Astrocyte (in vitro differentiated cells and primary cell): ENCODE results near the gene EDIL3. TPM values are rescaled to one million over a fixed set of nuclear protein-coding genes. Genes with fewer than 3 reads are reported as not detected.

Experiments
- DNase-seq: peaks from one replicate; pipeline ENCODE4 v3.0.0-alpha.2; 2010; ENCODE audit warnings: low read depth
- FAIRE-seq: peaks from 2 replicates; lab custom pipeline; 2011; peaks lifted over from hg19 to GRCh38; lab: Jason Lieb, UNC
- H2AFZ ChIP-seq: 2 replicates; pipeline ENCODE4 v1.6.0; 2012; ENCODE audit warnings: low read depth, low read length, inconsistent platforms
- H3K27ac ChIP-seq: 2 replicates; pipeline ENCODE4 v1.5.1; 2011; ENCODE audit warnings: low read depth, low read length, inconsistent platforms
- H3K27me3 ChIP-seq: 2 replicates; pipeline ENCODE4 v1.6.0; 2011; ENCODE audit warnings: low read length, inconsistent platforms; ENCODE audit not compliant: insufficient read depth
- H3K36me3 ChIP-seq: 2 replicates; pipeline ENCODE4 v1.5.1; 2011; ENCODE audit warnings: low read length, inconsistent platforms; ENCODE audit not compliant: insufficient read depth
- H3K4me1 ChIP-seq: 2 replicates; pipeline ENCODE4 v1.5.1; 2011; ENCODE audit warnings: low read length, inconsistent platforms; ENCODE audit not compliant: insufficient read depth
- H3K4me2 ChIP-seq: 2 replicates; pipeline ENCODE4 v1.6.0; 2012; ENCODE audit warnings: low read length, inconsistent platforms
- H3K4me3 ChIP-seq: 2 replicates; pipeline ENCODE4 v1.5.1; 2011; ENCODE audit warnings: low read depth, mild to moderate bottlenecking, low read length, inconsistent platforms; ENCODE audit not compliant: insufficient read depth
- H3K79me2 ChIP-seq: 2 replicates; pipeline ENCODE4 v1.6.0; 2012; ENCODE audit warnings: mild to moderate bottlenecking, low read length, inconsistent platforms; ENCODE audit not compliant: insufficient read depth
- H3K9ac ChIP-seq: 2 replicates; pipeline ENCODE4 v1.6.0; 2012; ENCODE audit warnings: mild to moderate bottlenecking, low read length, inconsistent platforms
- H3K9me3 ChIP-seq: 2 replicates; pipeline ENCODE4 v1.5.1; 2012; ENCODE audit warnings: low read depth, mild to moderate bottlenecking, low read length, inconsistent platforms; ENCODE audit not compliant: insufficient read depth
- H4K20me1 ChIP-seq: 2 replicates; pipeline ENCODE4 v1.6.0; 2012; ENCODE audit warnings: low read length, inconsistent platforms; ENCODE audit not compliant: insufficient read depth
- H3K27ac Mint-ChIP-seq: one replicate; pipeline ENCODE4 v1.8.0; 2021; ENCODE audit warnings: mild to moderate bottlenecking, mixed read lengths; ENCODE audit not compliant: unreplicated experiment
- H3K27me3 Mint-ChIP-seq: one replicate; pipeline ENCODE4 v1.8.0; 2021; ENCODE audit warnings: low read depth, mixed read lengths; ENCODE audit not compliant: unreplicated experiment
- H3K36me3 Mint-ChIP-seq: one replicate; pipeline ENCODE4 v1.8.0; 2021; ENCODE audit warnings: low read depth, mixed read lengths; ENCODE audit not compliant: unreplicated experiment
- H3K4me1 Mint-ChIP-seq: one replicate; pipeline ENCODE4 v1.8.0; 2021; ENCODE audit warnings: low read depth, mixed read lengths; ENCODE audit not compliant: unreplicated experiment
- H3K4me3 Mint-ChIP-seq: one replicate; pipeline ENCODE4 v1.8.0; 2021; ENCODE audit warnings: mild to moderate bottlenecking, moderate library complexity, mixed read lengths; ENCODE audit not compliant: unreplicated experiment
- H3K9me3 Mint-ChIP-seq: one replicate; pipeline ENCODE4 v1.8.0; 2021; ENCODE audit warnings: mild to moderate bottlenecking, mixed read lengths; ENCODE audit not compliant: unreplicated experiment
- CTCF ChIP-seq: IDR thresholded peaks from 2 replicates; pipeline ENCODE4 v1.5.1; 2011; ENCODE audit warnings: low read depth, mild to moderate bottlenecking, inconsistent platforms, low read length, moderate library complexity; ENCODE audit not compliant: insufficient read depth
- EZH2 ChIP-seq: IDR thresholded peaks from 2 replicates; pipeline ENCODE4 v1.6.1; 2012; ENCODE audit warnings: mild to moderate bottlenecking, low read length, inconsistent platforms; ENCODE audit not compliant: insufficient read depth
- total RNA-seq: library from RNA; stranded (reverse); gene quantifications from 2 replicates; pipeline ENCODE4 v1.2.1, GENCODE V29; 2021

The EDIL3 gene
- total RNA-seq, 1 donor from 2014 or later: 226 TPM

GRCh38 chr5:84113246-84114105 is 271.2 kb downstream of the EDIL3 start:
- H4K20me1 ChIP-seq: peaks cover 9% of the 10 kb centered on the region
- H3K4me2 ChIP-seq: peak overlapping the region; percentile 57
- H3K4me3 ChIP-seq: no peak overlapping the region
- H3K79me2 ChIP-seq: no peaks in the 10 kb centered on the region
- H3K36me3 ChIP-seq: no peaks in the 10 kb centered on the region
- TF ChIP-seq CTCF (no peak), EZH2 (no peak)
- Mint-ChIP-seq H3K4me1 (peaks cover 13% of the 10 kb centered on the region), H3K36me3 (peaks cover 4% of the 10 kb centered on the region), H3K4me3 (no peak overlapping the region), H3K9me3 (no peaks in the 10 kb centered on the region), H3K27me3 (no peaks in the 10 kb centered on the region), H3K27ac (no peak overlapping the region)
- H3K4me1 ChIP-seq: peaks cover 15% of the 10 kb centered on the region
- no peak overlapping the region for H2AFZ ChIP-seq
- no peaks in the 10 kb centered on the region for H3K9me3 ChIP-seq
- H3K27ac ChIP-seq: no peak overlapping the region
- FAIRE-seq: no peak
- no peak overlapping the region for H3K9ac ChIP-seq
- no peaks in the 10 kb centered on the region for H3K27me3 ChIP-seq
- peak; percentile 68 for DNase-seq

- no peak overlapping the region for H3K27ac Mint-ChIP-seq
- no peak overlapping the region for H3K4me2 ChIP-seq
- peaks cover 3% of the 10 kb centered on the region for H3K79me2 ChIP-seq
- TF ChIP-seq CTCF: no peak
- H3K9me3 ChIP-seq: peaks cover 3% of the 10 kb centered on the region
- peaks cover 19% of the 10 kb centered on the region for H3K36me3 Mint-ChIP-seq
- H3K27ac ChIP-seq: no peak overlapping the region
- peaks cover 18% of the 10 kb centered on the region for H3K9me3 Mint-ChIP-seq
- DNase-seq (no peak), FAIRE-seq (no peak)
- no peak overlapping the region for H3K4me3 ChIP-seq
- no peaks in the 10 kb centered on the region for H3K4me1 ChIP-seq
- H3K4me3 Mint-ChIP-seq: no peak overlapping the region
- no peaks in the 10 kb centered on the region for H3K27me3 ChIP-seq
- H3K36me3 ChIP-seq: no peaks in the 10 kb centered on the region
- H3K4me1 Mint-ChIP-seq: peaks cover 4% of the 10 kb centered on the region
- H4K20me1 ChIP-seq: no peaks in the 10 kb centered on the region
- H3K27me3 Mint-ChIP-seq: no peaks in the 10 kb centered on the region
- no peak overlapping the region for H3K9ac ChIP-seq
- H2AFZ ChIP-seq: no peak overlapping the region
These were observed 291.9 kb downstream of the EDIL3 start for GRCh38 chr5:84092738-84093137.

- H3K4me1 ChIP-seq: no peaks in the 10 kb centered on the region
- TF ChIP-seq EZH2 (no peak), CTCF (no peak)
- no peaks in the 10 kb centered on the region for H3K79me2 ChIP-seq
- H2AFZ ChIP-seq: no peak overlapping the region
- H3K27me3 ChIP-seq: no peaks in the 10 kb centered on the region
- Mint-ChIP-seq H3K9me3 (peaks cover 10% of the 10 kb centered on the region), H3K27ac (no peak overlapping the region), H3K4me3 (no peak overlapping the region), H3K4me1 (peaks cover 11% of the 10 kb centered on the region), H3K36me3 (peaks cover 18% of the 10 kb centered on the region), H3K27me3 (no peaks in the 10 kb centered on the region)
- H3K9me3 ChIP-seq: peaks cover 2% of the 10 kb centered on the region
- no peaks in the 10 kb centered on the region for H4K20me1 ChIP-seq
- H3K4me2 ChIP-seq: no peak overlapping the region
- H3K36me3 ChIP-seq: no peaks in the 10 kb centered on the region
- no peak overlapping the region for H3K9ac ChIP-seq
- no peak overlapping the region for H3K27ac ChIP-seq
- no peak for FAIRE-seq
- no peak for DNase-seq
- H3K4me3 ChIP-seq: no peak overlapping the region
These were observed 293.4 kb downstream of the EDIL3 start for GRCh38 chr5:84091127-84091799.
